NCI-H2171 (cell line): ENCODE results near the gene PIGU.

ENCODE experiments used
- DNase-seq: peaks from one replicate; lab custom pipeline; 2025; lab: John Stamatoyannopoulos, UW

Gene PIGU

GRCh38 chr20:34578521-34578920 is 98.4 kb downstream of the PIGU start:
- no peak for DNase-seq

GRCh38 chr20:34578025-34578424 is 98.9 kb downstream of the PIGU start:
- DNase-seq, result no peak

DNA sequence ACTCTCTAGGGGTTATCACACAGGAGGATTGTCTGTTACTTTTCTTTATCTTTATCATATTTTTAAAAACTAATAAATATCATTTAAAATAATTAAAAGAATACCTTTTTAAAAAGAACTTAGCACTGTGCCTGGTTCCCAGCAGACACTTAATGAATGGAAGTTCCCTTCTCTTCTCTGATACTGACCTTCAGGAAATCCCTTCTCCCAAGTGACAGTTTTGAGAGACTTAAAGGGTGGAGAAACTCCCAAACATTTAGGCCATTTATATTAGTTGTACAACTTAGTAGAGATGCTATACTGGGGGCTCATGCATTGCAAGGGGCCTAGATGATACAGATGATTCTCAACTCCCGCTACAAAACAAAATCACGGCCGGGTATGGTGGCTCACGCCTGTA is 99.8 kb downstream of the PIGU start:
- DNase-seq, result no peak

DNA sequence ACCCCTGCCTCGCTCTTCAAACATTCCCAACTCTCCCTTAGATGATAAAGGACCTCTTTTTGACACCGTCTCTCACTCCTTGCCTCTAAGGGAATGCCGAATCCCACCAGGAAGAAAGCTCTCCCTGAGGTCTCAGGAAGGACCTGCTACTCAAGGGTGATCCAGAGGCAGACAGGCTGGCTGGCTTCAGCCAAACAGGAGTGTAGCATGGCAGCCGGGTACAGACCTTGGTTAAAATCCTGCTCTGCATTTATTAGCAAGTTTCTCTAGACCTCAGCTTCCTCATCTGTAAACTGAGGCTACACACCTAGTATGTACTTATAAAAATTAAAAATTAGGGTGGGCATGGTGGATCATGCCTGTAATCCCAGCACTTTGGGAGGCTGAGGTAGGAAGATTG is 101.1 kb downstream of the PIGU start:
- DNase-seq, result no peak

DNA sequence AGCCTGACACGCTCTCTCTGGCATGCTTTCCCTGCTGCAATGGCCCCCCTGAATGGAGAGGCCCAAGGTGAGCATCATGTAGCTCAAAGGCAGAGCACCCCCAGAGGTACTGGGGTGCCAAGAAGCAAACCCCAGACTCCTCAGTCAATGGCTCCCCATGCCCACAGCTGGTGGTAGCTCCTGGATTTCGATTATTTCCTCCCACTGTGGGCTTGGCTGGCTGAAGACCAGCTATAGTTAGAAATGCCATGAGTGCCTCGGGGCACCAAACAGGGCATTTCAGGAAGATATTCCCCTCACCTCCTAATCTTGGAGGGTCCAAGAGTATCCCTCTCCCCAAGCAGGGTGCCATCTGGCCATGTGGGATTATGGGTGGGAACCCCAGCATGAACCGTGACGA is 101.6 kb downstream of the PIGU start:
- DNase-seq, result no peak

GRCh38 chr20:34574861-34575260 is 102.0 kb downstream of the PIGU start:
- no peak for DNase-seq

- no peak for DNase-seq
These were observed 102.5 kb downstream of the PIGU start for GRCh38 chr20:34574426-34574825.

- no peak for DNase-seq
These were observed 103.2 kb downstream of the PIGU start for GRCh38 chr20:34573541-34574300.

DNA sequence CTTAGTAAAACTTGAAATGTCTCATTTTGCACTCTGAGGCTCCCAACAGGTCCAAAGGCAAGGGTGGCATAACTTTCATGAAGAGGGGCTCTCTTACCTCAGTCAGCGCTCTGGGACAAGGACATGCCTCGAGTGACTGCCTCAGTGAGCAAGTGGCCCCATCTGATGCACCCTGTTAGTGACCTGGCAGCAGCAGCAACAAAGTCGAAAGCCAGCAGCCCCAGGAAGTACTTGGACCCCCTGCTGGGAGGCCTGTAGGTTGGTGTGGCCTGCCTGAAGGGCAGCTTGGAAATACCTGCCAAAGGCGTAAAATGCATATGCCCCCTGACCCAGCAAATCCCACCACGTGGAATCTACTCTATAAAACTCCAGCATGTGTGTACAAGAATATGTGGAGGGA is 105.1 kb downstream of the PIGU start:
- no peak for DNase-seq

DNA sequence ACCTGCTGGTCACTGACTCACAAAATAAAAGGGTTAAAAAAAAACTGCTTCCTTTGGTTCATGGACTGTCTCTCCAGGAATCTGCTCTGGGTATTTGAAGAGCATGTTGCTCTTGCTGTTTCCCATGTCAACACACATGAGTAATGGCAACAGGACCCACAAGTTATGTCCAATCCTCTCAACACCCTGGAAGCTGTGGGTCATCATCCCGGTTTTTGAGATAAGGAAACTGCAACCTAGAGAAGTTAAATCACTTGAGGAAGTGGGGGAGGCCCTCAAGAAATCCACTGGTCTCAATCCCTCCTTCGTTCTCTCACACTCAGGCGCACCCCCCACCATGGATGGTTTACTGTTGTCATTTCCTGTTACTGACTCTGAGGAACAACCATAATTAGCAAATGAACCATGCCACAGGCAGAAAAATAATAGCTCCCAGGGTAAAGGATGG is 106.0 kb downstream of the PIGU start:
- DNase-seq, result no peak

DNA sequence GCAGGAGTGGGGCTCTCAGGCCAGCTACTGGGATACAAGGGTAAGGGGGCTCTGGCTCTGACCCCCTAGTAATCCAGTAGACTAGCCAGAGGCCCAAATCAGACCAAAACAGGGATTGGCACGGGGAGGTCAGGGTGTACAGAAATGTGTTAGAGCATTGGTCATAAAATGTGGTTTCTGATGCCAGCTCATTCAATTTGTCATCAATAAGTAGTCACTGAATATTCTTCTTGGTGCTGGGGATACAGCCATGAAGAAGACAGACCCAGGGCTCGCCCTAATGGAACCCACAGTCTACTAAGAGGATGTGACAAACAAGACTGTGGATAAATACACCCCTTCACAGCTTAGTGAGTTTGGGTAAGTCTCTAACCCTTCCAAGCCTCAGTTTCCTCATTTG is 107.3 kb downstream of the PIGU start:
- no peak for DNase-seq

DNA sequence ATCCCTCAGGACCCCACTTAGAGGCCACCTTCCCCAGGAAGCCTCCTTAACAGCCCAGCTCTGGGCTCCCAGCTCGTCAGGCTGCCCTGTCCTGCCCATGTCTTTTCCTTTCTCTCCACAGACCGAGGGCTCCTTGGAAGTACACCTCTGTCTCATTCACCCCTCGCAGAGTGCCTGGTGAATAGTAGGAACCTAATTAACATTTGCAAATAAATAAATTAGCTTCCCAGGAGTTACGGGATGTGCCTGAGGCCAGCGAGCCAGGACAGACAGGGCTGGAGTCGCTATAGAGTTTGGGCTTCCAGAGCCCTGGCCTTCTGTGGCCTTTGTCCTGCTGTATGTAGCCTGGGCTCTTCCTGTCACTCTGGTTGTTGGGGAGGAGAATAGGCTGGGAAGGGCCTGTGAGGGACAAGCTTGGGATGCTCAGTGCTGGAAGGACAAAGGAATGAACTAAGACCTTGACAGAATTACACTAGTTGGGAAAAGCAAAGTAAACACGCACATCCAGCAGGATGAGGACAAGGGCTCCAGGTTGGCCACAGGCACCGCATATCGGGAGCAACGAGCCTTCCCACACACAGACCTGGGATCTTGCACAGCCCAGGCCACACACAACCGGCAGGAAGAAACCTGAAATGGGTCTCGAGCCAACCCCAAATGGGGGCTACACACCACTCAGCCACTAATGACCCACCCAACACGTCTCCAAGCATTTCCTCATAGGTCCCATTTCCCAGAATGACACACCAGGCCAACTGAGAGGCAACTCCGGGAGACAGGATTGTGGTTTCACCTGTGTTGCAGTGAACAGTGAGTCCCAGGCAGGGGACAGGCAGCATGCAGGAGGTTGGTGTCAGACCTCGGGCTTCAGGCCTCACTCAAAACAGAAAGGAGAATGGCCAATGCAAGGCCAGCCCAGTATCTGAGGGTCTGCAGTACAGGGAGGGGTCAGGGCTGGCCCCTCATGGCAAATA is 108.7 kb downstream of the PIGU start:
- no peak for DNase-seq

DNA sequence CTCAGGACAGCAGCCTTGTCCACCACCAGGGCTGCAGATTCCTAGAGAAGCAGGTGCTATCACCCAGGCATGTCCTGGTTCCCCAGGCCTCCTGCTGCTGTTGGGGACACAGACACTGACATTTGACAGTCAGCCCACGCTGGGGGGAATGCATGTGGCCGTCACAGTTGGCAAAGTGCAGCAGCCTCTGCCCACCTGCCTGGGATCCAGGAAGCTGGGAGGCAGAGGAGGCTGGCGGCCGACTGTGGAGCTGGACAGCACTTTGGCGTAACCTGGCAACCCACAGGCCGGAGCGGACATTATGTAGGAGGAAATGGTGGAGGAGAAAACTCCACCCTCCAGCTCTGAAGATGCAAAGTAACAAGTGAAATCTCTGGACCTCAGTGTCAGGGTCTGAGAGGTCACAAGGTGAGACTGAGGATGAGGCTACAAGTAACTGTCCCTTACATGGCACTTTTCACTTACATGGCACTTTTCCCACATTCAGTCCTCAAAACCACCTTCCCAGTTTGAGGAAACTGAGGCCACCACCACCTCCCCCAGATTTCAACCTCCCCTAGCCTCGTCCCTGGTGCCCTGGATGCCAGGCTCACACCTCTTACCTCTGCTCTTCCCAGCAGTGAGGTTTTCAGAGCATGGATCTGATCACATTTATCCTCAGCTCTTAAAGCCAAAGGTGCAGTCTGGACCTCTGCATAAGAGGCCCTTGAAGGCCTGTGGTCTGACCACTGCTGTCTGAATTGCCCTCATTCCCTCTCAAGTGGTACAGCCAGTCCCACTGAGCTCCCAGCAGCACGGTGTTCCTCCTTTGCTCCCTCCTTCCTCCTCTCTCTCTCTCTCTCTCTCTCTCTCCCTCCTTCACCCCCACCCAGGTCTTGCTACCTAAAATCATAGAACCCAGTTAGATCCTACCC is 109.7 kb downstream of the PIGU start:
- no peak for DNase-seq

GRCh38 chr20:34564833-34565232 is 112.1 kb downstream of the PIGU start:
- DNase-seq, result no peak

DNA sequence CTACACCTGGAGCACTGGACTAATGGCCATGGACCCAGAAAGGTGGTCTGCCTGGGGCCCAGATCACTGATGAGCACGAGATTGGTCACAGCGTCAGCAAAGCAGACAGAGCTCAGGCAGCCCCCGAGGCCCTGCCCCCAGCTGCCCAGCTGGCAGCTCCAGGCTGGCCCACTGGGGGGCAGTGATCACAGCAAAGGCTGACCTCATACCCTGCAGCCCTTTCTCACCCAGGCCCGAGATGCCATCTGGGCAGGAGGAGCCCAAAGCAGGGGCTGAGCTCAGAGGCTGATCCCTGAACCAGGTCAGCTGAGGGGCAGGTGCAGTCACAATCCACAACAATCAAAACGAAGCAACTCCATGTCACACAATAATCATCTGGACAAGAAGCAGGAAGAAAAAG is 114.3 kb downstream of the PIGU start:
- no peak for DNase-seq

DNA sequence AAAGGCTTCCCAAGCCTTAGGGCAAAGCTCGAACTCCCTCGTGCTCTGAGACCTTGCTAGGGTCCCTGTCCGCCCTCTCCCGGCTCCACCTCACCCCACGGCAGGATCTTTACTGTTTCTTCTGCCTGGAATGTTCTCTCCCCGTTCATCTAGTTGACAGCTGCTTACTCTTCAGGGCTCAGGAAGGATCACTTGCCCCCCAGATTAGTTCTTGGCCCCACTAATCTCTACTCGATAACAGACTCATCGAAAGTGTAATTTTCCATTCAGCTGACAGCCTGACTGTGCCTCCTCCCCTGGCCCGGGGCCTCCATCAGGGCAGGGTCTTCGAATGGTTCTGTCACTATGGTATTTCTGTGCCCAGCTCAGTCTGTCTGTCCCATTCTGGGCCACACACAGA is 115.2 kb downstream of the PIGU start:
- no peak for DNase-seq

GRCh38 chr20:34560614-34561013 is 116.3 kb downstream of the PIGU start:
- DNase-seq, result no peak

- DNase-seq, result no peak
These were observed 116.8 kb downstream of the PIGU start for GRCh38 chr20:34560141-34560523.

GRCh38 chr20:34559311-34560140 is 117.4 kb downstream of the PIGU start:
- no peak for DNase-seq

DNA sequence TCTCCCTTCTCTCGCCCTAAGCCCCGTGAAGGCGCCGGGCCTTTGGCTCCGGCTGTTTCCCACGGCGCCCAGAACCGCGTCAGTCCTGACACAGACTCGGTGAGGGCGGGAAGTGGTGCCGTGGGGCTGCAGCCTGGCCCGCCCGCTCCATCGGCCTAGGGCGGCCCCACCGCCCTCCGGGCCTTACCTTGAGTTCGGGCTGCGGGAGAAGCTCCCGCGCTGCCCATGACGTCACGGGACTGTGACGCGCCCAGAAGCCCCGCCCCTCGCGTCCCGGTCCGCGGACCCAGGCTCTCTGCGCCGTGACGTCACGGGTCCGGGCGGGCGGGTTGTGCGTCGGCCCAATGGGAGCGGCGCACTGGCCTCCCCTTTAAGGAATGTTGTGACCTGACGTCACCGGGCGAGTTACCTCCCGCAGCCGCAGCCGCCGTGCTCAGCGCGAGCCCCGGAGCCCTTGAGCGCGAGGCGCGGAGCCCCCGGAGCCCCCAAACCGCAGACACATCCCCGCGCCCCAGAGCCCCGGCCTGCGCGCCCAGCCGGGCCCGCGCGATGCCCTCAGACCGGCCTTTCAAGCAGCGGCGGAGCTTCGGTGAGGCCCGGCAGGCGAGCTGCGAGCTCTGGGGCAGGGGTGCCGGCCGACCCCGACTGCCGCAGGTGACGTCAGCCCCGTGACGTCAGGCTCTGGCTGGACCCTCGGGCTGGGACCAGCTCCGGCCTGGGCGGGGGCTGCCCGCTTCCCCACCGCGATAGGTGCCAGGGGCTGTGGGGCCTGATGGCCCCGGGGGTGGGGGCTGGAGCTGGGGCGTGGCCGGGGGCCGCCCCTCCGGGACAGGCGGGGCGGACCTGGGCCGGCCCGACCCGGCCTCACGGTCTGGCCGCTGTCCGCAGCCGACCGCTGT is 118.3 kb downstream of the PIGU start, which contains the start of gene MAP1LC3A:
Gene MAP1LC3A, plus strand, starts transcription at position 399 of the 899 bp plus-strand sequence. Its CDS starts 151 bp downstream, at position 550.
- DNase-seq, result no peak
